Fibroblast of the conjunctiva (primary cell): ENCODE data around the gene ERBB2.
A peak's percentile ranks its signal among the peaks of the same experiment; 100 is the strongest.
"Not testable (repeated sequence)": the region's sequence is repeated elsewhere in the genome, so short reads cannot be mapped to it uniquely, and the experiment has no call there.

Experiments
- DNase-seq: peaks from one replicate; pipeline ENCODE4 v3.0.0-alpha.2; 2010; ENCODE audit warnings: low read depth

Gene ERBB2

GRCh38 chr17:39678340-39679116 lies 21.3 kb upstream of the ERBB2 start:
- no peak for DNase-seq

GRCh38 chr17:39679521-39680192 lies 20.2 kb upstream of the ERBB2 start:
- no peak for DNase-seq

- DNase-seq = no peak
These were observed 16.4 kb upstream of the ERBB2 start for GRCh38 chr17:39683295-39683939.

- DNase-seq = no peak
These were observed 15.3 kb upstream of the ERBB2 start for GRCh38 chr17:39684369-39685192.

- DNase-seq = no peak
These were observed 12.7 kb upstream of the ERBB2 start for GRCh38 chr17:39687101-39687545.

GRCh38 chr17:39687546-39688474 lies 12.1 kb upstream of the ERBB2 start, which contains the start of gene PGAP3:
TSS of gene PGAP3 (minus strand) at chr17:39688057. CDS start at chr17:39688014, 43 bp downstream.
- DNase-seq = peak; percentile 82

GRCh38 chr17:39688475-39688835 lies 11.4 kb upstream of the ERBB2 start:
- no peak for DNase-seq

GRCh38 chr17:39688945-39689344 lies 10.9 kb upstream of the ERBB2 start:
- no peak for DNase-seq

- DNase-seq = no peak
These were observed 5.3 kb upstream of the ERBB2 start for GRCh38 chr17:39694593-39694992.

- no peak for DNase-seq
These were observed 4.8 kb upstream of the ERBB2 start for GRCh38 chr17:39695089-39695474.

- DNase-seq = no peak
These were observed 3.1 kb upstream of the ERBB2 start for GRCh38 chr17:39696731-39697130.

GRCh38 chr17:39697961-39698360 lies 1.9 kb upstream of the ERBB2 start:
- DNase-seq = no peak

- not testable (repeated sequence) for DNase-seq
These were observed 577 bp upstream of the ERBB2 start for GRCh38 chr17:39699157-39699817.

GRCh38 chr17:39700148-39700987 lies 504 bp downstream of the ERBB2 start:
- DNase-seq = no peak

- no peak for DNase-seq
These were observed 1.3 kb downstream of the ERBB2 start for GRCh38 chr17:39701012-39701783.

GRCh38 chr17:39701784-39702422 lies 2.0 kb downstream of the ERBB2 start:
- no peak for DNase-seq

- no peak for DNase-seq
These were observed 3.3 kb downstream of the ERBB2 start for GRCh38 chr17:39702901-39703893.
